ENCODE measurements around the gene SLC12A4.
"Not testable (repeated sequence)": the region's sequence is repeated elsewhere in the genome, so short reads cannot be mapped to it uniquely, and the experiment has no call there.

Gene SLC12A4

DNA sequence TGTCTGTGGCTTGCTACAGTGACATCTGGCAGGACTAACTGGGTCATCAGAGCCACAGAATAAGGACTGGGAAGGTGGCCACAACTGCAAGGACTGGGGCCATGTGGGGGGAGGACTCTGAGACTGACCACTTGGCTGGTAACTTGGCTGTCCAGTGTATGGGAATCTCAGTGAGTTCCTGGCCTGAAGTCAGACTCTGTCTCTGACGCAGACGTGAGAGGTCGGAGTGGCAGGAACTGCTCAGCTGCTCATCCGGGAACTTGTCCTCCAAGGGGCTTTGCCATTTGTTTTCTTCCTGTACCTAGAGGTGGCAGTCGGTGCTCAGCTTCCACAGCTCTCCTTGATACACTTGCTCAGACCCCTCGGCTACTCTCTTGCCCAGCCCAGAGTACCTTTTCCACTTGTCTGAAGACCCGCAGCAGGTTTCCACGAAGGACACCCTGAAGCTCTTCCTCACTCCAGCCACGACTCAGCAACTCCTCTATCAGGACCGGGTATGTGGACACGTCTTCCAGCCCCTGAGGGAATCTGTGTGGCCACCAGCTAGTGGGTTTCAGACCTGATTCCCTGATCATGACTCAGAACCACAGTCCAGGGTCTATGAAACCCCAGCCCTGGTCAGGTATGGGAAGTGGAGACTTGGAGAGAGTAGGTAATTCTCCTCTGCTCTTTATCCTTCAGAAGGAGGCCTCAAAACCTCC is 19.2 kb upstream of the SLC12A4 start:
- DNase-seq = no peak

DNA sequence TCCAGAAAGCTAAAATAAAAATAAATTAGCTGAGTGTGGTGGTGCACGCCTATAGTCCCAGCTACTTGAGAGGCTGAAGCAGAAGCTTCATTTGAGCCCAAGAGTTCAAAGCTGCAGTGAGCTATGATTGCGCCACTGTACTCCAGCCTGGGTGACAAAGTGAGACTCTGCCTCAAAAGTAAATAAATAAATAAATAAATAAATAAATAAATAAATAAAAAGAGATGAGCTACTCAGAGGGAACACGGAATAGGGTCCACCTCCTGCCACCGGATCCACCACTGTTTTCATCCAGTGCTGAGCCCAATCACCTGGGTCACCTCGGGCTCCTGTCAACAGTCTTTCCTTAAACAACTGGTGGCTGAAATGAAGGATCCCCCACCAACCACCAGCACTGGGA is 18.5 kb upstream of the SLC12A4 start:
- no peak for DNase-seq

DNA sequence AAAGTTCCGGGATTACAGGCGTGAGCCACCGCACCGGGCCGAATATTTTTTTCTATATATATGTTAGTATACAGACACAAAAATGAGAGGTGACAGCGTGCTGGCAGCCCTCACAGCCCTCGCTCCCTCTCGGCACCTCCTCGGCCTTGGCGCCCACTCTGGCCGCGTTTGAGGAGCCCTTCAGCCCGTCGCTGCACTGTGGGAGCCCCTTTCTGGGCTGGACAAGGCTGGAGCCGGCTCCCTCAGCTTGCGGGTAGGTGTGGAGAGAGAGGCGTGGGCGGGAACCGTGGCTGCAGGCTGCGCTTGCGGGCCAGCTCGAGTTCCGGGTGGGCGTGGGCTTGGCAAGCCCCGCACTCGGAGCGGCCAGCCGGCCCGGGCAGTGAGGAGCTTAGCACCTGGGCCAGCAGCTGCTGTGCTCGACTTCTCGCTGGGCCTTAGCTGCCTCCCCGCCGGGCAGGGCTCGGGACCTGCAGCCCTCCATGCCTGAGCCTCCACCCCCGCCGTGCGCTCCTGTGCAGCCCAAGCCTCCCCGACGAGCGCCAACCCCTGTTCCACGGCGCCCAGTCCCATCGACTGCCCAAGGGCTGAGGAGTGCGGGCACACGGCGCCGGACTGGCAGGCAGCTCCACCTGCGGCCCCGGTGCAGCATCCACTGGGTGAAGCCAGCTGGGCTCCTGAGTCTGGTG is 13.7 kb upstream of the SLC12A4 start:
- no peak for DNase-seq

DNA sequence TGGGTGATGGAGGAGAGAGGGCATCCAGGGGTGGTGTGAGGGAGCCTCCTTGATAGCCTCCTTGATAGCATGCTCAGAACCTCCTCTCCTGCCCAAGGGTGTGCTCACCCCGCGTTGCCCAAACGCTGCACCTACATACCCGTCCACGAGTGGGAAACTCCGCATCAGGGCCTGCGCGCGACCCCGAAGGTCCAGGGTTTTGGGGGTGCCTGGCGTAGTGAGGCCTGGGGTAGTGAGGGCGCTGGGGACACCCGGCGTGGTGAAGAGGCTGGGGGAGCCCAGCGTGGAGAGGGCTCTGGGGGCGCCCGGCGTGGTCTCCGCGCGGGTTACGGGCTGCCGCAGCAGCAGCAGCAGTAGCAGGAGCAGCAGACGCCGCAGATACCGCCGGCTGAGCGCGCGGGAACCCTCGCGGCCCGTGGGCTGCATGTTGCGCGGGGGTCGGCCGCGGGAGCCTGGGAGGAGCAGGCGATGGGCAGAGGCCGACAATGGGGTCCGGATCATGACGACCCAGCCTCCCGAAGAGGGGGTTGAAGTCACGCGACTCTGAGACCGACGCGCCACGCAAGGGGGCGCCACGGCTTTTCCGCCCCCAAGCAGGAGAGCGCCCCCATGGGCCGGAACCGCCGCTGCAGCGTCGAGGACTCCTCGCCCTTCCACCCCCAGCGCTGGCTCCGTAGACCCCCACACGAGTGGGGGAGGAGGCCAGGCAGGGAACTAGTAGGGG is 11.7 kb upstream of the SLC12A4 start, which contains the start of gene DPEP3:
Gene DPEP3 (minus strand): TSS at position 545 of the 724 bp plus-strand sequence. CDS start 119 bp downstream, at position 426.
- DNase-seq = no peak

DNA sequence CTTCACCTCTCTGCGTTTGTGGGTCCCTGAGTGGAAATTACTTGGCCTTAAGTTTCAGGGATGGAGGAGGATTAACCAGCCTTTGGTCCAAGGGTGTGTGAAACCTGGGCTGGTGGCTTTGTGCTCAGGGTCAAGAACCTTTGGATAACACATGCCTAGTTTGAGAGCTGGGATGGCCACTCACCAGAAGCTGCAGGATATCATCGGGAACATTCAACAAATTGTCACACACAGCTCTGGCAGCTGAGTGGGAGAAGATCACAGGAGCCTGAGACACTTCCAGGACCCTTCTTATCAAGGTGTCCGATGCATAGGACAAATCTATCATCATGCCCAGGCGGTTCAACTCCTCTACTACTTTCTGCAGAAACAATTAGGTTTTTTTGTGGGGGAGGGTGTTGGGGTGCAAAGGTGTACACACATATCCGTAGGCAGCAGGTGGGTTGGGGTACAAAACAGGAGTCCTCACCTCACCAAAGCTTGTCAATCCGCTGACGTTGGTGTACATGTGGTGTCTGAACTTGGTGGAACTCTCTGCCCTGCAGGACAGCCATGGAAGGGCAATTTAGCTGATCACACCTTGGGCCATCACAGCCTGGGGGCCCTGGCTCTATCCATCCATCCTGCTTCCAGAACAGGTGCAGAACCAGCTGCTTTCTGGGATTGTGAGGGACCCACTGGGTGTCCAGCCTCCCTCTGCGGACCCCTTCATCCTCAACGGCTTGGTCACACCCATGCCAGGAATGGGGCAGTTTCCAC is 9.2 kb upstream of the SLC12A4 start:
- no peak for DNase-seq

DNA sequence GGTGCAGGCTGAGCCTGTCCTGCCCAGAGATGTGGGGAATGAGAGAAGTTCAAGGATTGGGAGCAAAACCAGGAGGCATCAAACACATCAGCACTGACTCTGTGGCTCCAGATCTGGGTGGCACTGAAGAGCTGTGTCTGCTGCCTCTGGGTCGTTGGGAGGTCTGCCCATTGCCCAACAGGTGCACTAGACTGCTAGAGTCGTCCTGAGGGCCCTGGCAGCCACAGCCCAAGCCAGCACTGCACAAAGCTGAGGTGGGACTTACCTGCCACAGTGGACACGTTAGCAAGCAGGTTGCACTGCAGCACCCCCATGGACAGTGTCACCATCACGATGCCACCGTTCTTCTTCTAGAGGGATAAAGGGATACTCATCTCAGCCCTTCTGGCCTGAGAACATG is 8.6 kb upstream of the SLC12A4 start:
- no peak for DNase-seq

DNA sequence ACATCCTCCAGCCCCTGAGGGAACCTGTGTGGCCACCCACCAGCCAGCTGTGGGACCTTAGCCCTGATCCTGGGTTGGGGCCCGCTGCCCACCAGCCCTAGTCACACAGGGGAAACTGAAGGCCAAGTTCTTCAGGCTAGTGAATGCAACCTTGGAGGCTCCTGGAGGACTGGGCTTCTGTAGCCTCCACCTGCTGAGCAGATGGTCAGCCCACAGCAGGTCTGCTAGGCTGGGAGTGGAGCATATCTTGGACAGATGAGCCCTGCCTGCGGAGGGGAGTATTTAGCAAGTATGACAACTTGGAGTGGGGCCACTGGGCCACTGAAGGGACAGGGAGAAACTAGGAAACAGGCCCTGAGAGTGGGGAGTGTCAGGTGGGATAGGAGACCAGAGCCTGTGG is 7.8 kb upstream of the SLC12A4 start:
- no peak for DNase-seq

DNA sequence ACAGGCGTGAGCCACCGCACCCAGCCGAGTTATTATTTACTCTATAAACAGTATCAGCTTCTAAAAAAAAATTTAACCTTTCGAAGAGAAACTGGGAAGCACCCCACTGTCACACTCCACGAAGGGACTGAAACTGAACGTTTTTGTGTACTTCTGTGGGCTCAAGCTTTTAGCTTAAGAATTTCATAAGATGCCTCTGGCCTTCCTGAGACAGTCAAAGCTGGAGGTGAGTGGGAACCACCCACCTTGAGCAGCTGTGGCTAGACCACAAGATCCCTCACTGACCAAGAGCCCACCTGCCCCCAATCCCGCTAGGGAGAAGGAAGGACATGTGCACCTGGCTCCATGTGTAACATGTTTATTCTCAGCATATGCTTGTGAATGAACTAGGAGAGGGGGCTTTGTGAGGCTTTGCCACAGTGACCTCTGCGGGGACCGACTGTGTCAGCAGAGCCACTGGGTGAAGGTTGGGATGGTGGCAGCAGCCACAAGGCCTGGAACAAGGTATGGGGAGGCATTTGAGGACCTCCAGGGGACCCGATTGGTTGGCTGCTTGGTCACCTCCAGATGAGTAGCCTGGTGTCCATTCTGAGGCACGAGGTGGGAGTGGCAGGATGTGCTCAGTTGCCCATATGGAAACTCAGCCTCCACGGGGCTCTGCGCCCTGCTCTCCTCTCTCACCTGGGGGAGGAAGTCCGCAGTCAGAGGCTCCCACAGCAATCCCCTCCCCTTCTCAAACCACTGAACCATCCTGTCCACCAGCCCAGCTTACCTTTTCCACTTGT is 7.1 kb upstream of the SLC12A4 start:
- no peak for DNase-seq

DNA sequence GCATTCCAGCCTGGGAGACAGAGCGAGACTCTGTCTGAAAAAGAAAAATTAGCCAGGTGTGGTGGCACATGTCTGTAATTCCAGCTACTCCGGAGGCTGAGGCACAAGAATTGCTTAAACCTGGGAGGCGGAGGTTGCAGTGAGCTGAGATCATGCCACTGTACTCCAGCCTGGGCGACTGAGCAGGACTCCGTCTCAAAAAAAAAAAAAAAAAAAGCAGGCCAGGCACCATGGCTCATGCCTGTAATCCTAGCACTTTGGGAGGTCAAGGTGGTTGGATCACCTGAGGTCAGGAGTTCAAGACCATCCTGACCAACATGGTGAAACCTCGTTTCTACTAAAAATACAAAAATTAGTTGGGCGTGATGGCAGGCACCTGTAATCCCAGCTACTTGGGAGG is 3.8 kb upstream of the SLC12A4 start:
- DNase-seq = not testable (repeated sequence)

DNA sequence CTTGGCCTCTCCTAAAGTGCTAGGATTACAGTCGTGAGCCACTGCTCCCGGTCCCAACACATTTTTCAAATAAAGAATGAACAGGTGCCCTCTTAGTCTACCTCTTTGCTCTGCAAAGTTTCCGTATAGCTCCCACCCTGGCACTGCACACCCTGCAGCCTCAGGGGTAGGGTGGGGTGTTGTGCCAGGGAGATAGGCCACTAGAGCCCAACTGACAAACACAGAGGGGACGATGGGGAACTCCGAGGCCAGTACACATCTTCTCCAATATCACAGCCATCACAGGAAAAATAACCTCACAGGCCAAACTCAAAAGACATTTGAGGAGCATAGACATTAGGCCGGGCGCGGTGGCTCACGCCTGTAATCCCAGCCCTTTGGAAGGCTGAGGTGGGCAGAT is 2.7 kb upstream of the SLC12A4 start:
- no peak for DNase-seq

DNA sequence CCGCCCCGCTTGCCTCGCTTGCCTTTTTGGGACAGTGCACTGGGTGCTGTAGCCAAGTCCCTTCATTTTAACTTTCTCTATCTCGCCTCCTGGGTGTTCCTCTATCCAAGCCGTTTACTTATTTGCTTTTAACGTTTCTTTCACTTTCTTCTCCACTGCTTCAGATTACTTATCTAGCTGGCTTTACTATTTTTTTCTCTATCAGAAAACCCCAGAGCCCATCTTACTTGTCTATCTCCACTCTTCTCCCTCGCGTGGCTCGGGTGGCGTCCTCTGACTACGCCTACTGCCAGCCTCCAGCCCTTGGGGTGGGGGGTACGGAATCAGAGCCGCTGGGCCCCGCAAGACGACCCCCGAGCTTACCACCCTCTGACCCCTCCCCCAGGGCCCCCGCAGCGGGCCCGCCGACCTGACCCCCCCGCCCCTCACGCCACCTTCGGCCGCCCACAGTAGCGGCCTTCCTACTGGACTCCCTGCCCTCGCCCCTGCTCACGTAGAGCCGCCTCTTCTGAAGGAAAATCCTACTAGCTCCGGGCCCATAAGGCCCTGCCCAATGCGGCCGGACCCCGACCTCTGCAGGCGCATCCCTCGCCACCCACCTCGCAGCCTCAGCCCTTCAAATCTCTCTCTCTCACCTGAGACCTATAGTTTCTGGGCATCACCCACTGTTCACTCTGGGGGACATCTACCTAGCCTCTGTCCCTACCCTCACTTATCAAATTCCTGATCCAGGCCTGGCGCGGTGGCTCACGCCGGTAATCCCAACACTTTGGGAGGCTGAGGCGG is 1.0 kb upstream of the SLC12A4 start:
- DNase-seq = no peak

DNA sequence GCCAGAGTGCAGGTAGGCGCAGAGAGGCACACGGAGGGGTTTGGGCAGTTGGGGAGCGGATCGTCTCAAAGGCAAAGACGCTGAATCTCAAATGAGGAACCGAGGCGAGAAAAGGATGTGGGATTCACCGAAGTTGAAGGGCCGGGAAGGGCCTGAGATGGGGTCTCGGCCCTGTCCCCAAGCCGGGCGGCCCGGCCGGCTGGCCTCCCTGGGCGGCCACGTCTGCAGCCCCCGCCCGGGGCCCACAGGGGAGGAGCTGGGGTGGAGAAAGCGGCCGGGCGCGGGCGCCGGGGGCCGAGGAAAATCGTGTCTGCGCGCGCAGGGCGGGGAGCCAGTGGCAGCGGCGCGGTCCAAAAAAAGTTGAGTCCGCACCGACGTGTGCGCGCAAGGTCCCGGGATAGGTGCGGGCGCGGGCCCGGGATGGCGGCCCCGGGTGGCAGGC is 458 bp downstream of the SLC12A4 start:
- no peak for DNase-seq

DNA sequence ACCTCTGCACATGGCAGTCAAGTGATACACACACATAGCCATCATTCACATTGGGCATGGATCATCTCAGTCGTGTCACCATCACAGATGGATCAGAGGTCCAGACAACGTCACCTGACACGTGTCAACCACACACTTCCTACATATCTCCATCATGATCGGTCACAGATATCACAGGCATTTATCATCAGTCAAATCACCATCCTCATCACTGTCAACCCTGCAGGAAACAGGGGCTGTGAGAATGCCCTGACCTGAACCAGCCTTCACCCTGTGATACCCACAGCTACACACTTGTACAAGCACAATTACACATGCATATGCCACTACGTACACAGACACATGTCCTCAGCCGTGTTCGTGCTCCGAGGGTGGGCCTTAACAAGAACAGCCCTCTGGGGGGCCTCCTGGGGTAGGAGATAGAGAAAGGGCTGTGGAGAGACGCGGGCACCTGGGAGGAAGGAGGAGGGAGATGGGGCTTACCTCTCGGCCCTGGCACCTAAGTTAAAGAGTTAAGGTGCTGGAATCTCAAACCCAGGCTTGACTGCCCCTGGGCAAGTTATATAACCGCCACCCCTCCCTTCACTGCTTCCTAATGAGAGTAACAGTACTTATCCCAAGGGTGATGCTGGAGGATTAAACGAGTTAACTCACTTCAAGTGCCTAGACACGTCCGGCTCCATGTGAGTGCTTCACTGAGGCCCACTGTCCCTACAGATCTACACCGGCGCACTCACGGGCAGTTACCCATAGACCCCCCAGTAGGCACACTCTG is 1.1 kb downstream of the SLC12A4 start:
- DNase-seq = no peak

DNA sequence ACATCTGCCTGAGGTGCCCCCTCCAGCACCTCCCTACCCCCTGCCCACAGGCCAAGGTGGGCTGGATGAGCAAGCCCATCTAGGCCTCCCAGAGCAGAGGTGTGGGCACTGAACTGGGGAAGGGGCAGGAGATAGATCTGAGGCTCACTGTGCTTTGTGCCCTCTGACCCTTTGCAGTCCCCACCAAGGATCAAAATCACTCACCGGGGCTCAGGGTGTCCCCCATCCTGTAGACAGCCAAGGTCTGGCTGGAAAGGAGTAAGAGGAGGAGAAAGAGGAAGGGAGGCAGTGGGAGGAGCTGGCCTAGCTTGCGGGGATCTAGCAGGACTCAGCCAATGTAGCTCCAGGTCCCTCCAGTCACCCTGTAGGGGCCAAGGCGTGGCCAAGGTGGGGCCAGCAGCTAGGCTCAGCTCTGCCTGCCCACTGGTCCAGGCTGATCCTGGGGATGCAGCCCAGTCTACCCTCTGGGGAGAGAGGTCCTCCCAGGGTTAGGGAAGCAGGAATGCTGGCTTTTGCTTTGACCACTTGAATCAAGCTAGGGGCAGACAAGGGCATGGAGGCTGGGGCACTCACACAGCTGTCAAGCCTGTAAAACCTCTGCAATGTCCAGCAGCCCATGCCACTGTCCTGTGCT is 1.8 kb downstream of the SLC12A4 start:
- DNase-seq = no peak

DNA sequence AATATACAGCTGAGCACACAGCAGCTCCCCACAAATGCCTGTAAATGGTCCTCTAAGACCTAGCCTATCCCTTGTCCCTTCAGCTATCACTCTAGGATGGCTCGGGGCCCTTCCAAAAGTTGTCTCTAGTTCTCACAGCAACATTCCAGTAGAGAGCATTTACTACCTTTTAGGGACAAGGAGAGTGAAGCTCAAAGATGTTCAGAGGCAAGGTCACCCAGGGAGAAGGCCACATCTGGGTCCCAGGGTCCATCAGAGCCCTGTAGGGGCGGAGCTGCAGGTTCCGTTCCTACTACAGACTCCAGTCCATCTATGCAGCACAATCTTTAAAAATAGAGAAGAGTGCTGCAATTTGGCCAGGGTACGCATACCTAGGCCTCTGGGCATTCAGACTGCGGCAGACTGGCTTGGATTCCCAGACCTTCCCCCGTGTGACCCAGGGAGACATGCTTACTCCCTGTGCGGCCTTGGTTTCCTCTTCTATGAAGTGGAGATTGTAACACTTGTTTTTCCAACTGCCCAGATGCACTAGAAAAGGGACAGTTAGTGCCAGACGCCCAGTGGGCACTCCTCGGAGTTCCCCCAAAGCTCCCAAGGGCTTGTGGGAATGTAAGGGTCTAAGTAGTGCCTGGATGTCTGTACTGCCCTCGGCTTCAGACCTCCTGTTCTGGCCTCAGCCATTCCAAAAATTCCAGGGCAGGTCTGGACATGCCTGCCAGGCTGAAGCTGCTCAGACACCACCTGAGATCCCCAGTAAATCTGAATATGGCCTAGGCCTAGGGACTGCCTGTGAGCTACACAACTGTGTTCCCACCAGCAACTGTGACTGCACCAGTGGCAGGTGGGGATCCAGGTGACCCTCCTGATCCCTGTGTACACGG is 2.5 kb downstream of the SLC12A4 start:
- no peak for DNase-seq

DNA sequence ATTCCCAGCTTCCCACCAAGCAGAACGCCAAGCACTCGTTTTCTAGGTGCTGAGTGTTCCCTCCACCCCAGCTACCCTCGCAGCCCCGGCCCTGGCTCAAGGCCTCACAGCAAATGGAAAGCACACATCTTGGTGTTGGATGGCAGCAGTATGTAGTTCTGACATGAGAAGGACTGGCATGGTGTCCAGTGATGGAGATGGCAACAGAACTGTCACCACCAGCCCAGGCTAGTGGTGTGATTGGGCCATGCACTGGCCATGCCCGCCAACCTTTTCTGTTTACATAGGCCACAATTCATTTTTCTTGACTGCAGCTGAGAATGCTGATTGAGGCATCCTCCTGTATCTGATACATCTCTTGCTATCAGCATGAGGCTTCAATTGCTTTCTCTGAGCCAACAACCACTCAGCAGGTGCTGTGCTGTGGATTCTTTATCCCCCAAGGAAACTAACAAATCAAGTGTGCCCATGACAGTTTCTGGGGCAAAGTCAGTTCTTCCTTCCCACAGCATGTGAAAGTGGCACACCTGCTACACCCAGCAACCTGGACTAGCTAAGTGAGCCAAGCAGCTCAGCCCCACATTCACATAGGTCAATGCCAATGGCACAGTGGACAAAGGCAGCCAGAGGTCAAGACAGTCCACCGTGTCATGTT is 3.8 kb downstream of the SLC12A4 start:
- no peak for DNase-seq

DNA sequence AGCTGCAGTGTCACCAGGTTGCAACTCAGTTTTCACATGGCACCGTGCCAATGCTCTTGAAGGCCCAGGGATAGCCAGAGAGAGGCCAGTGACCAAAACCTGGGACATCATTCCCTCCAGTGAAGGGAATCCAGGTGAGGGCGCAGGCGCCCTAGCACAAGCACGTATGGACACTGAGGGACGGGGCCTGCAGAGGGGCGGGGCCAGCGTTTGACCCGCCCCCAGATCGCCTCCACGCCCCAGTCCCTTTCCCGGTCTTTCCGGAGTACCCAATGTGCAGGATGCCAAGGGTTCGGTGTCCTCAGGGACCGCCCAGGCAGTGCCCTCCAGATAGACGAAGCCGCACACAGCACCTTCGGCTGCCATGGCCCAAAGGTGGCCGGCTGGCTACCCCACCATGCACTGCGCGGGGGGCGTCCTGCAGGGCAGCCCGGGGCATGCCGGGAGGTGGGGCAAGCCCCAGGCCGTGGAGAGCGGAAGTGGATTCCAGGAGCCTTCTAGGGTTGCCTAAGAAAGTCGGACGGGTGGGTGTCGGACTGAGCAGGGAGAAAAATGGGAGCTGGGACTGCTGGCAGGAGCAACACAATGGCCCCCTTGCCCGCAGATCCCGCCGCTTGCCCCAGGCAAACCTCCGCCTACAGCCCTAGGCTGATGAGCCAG is 4.6 kb downstream of the SLC12A4 start:
- DNase-seq = no peak

DNA sequence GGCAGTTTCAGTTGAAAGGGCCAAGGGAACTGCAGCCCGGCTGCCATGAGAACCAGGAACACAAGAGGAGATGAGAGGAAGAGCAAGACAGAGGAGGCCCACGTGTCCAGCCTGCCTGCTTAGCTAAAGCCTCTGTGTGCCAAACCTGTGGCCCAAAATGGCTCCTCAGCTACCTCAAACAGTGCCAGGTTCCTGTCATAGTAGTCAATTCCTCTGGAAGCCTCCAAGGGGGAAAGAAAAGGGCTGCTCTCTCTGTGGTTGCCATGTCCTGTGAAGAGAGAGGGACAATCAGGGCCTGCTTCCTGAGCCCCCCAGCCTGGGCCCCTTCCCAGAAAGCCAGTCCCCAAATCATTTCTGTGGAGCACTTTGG is 5.2 kb downstream of the SLC12A4 start:
- no peak for DNase-seq

Measured in NK-92 treated with Interleukin-12 subunit alpha and Interleukin-12 subunit beta, amount 100 ng/mL, for 24 hours (cell line).